ENCODE results near the gene SORBS2. TPM values are rescaled to one million over a fixed set of nuclear protein-coding genes. Genes with fewer than 3 reads are reported as not detected.

SORBS2 gene
- total RNA-seq, 2 donors from 2014 or later = 210 to 218 TPM

DNA sequence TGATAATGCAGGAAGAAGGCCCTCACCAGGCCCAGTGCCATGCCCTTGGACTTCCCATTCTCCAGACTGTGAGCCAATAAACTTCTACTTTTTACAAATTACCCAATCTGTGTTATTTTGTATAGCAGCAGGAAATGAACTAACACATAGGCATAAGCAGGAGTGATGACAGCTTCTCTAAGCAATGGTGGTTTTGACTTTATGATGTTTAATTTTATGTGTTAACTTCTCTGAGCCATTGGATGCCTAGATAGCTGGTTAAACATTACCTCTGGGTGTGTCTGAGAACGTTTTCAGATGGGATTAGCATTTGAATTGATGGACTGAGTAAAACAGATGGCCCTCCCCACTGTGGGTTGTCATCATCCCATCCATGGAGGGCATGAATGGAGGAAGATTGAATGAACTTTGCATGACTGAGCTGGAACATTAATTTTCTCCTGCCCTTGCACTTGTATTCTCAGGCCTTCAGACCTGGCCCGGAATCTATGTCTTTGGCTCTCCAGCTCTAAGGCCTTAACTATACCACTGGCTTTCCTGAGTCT, 262.8 kb downstream of the SORBS2 start:
- Histone ChIP-seq H3K36me3 (replicated peaks in 1 of 2; ENCODE audit: insufficient read depth in 1 of 2, low read depth in 2 of 2) (no peaks in the 10 kb centered on the region), H3K4me3 (no peak overlapping the region), H3K27me3 (no peaks in the 10 kb centered on the region), H3K9me3 (no peaks in the 10 kb centered on the region), H3K4me1 (no peaks in the 10 kb centered on the region), H3K27ac (no peak overlapping the region)
- WGBS, 2 donors = 52 to 60% methylated on average over 2 of the region's 2 CpGs
- no peak for DNase-seq
- intact Hi-C loops (cut with DNase I) = no loop called here
- no peak for ATAC-seq
- TF ChIP-seq POLR2A (IDR thresholded peaks at IDR 0.05) = no peak
- TF ChIP-seq, protein P1, sequence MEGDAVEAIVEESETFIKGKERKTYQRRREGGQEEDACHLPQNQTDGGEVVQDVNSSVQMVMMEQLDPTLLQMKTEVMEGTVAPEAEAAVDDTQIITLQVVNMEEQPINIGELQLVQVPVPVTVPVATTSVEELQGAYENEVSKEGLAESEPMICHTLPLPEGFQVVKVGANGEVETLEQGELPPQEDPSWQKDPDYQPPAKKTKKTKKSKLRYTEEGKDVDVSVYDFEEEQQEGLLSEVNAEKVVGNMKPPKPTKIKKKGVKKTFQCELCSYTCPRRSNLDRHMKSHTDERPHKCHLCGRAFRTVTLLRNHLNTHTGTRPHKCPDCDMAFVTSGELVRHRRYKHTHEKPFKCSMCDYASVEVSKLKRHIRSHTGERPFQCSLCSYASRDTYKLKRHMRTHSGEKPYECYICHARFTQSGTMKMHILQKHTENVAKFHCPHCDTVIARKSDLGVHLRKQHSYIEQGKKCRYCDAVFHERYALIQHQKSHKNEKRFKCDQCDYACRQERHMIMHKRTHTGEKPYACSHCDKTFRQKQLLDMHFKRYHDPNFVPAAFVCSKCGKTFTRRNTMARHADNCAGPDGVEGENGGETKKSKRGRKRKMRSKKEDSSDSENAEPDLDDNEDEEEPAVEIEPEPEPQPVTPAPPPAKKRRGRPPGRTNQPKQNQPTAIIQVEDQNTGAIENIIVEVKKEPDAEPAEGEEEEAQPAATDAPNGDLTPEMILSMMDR (IDR thresholded peaks at IDR 0.05) = no peak

DNA sequence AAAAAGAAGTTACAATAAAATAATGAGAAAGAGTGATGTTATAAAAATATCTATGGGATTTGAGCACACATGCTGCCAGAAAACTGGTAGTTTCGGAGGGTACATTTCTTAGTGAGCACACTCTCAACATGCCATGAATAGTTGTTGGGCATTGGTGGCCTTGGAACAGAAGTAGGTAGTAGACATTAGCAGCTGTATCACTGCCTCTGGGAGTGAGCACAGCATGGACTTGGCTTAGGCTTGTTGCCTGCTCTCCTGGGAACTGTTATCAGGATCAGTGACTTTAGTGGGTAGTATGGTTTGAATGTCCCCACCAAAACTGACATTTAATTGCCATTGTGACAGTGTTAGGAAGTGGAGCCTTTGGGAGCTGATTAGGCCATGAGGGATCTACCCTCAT, 263.4 kb downstream of the SORBS2 start:
- intact Hi-C loops (cut with DNase I) = no loop called here
- Histone ChIP-seq H3K27ac (no peak overlapping the region), H3K36me3 (replicated peaks in 1 of 2; ENCODE audit: insufficient read depth in 1 of 2, low read depth in 2 of 2) (no peaks in the 10 kb centered on the region), H3K4me1 (no peaks in the 10 kb centered on the region), H3K27me3 (no peaks in the 10 kb centered on the region), H3K4me3 (no peak overlapping the region), H3K9me3 (no peaks in the 10 kb centered on the region)
- 81 to 93% methylated on average over 1 of the region's 1 CpG for WGBS, 2 donors
- ATAC-seq (no peak), DNase-seq (no peak)
- no peak for TF ChIP-seq POLR2A (IDR thresholded peaks at IDR 0.05)
- TF ChIP-seq, protein P1 (IDR thresholded peaks at IDR 0.05) = no peak

DNA sequence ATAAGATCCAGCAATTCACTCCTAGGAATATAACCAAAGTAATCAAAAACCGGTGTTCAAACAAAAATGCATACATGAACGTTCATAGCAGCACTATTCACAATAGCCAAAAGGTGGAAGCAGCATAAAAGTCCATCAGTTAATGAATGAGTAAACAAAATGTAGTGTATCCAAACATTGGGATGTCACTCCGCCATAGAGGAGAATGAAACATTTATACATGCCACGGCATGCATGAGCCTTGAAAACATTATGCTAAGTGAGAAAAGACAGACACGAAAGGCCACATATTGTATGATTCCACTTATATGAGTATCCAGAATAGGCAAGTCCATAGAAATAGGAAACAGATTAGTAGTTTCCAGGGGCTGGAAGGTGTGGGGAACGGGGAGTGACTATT, 265.7 kb downstream of the SORBS2 start:
- H3K9me3 ChIP-seq = no peaks in the 10 kb centered on the region
- intact Hi-C loops (cut with DNase I) = no loop called here
- no peak overlapping the region for H3K4me3 ChIP-seq
- no peak for ATAC-seq
- TF ChIP-seq, protein P1 (IDR thresholded peaks at IDR 0.05) = no peak
- no peak for TF ChIP-seq POLR2A (IDR thresholded peaks at IDR 0.05)
- H3K27ac ChIP-seq = no peak overlapping the region
- no peak for DNase-seq
- no peaks in the 10 kb centered on the region for H3K27me3 ChIP-seq
- no peaks in the 10 kb centered on the region for H3K4me1 ChIP-seq
- WGBS, 2 donors = 83 to 89% methylated on average over 6 of the region's 6 CpGs
- H3K36me3 ChIP-seq (replicated peaks in 1 of 2; ENCODE audit: insufficient read depth in 1 of 2, low read depth in 2 of 2) = no peaks in the 10 kb centered on the region

DNA sequence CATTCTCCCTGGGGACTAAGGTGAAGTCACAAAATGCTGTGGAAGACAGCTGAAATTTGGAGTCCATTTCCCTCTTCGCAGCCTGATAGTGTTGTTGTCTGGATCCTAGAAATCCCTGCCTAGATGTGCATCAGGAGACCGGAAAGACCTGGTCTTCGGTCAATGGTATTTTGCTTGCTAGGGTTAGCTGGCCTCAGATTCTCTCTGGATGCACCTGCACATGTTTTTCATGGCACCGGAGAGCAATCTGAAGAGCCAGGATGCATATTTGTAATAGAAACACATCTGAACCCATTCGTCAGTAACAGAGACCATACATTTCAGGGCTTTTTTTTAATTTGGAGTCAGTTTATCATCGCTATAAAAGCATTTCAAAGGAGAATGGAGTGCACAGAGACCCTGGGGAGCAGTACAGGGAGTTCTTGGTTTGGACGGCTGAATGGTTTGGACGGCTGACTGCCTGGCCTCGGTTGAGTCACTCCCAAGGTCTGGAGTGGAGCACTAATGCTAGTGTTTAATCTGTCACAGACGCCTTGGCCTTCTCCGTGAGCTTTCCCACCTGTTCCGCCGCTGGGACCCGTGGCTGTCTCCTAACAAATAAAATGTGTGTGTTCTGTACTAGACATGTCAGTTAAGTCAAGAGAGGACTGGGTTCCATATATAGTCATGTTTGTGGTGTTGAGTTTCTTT, 269.2 kb downstream of the SORBS2 start:
- Histone ChIP-seq H3K27me3 (no peaks in the 10 kb centered on the region), H3K4me1 (no peaks in the 10 kb centered on the region), H3K9me3 (no peaks in the 10 kb centered on the region), H3K4me3 (no peak overlapping the region), H3K27ac (no peak overlapping the region), H3K36me3 (replicated peaks in 1 of 2; ENCODE audit: insufficient read depth in 1 of 2, low read depth in 2 of 2) (no peaks in the 10 kb centered on the region)
- intact Hi-C loops (cut with DNase I) = no loop called here
- ATAC-seq (peak; percentile 68), DNase-seq (peak in 3 of 4 donors; percentile 30 to 52 (median 41))
- 57 to 69% methylated on average over 13 to 14 of the region's 14 CpGs for WGBS, 2 donors
- TF ChIP-seq, protein P1 (IDR thresholded peaks at IDR 0.05) = no peak
- no peak for TF ChIP-seq POLR2A (IDR thresholded peaks at IDR 0.05)
